Fibroblast of lung (primary cell): ENCODE data around the gene KIAA2012. TPM values are rescaled to one million over a fixed set of nuclear protein-coding genes. Genes with fewer than 3 reads are reported as not detected.
A peak's percentile ranks its signal among the peaks of the same experiment; 100 is the strongest.

ENCODE experiments used
- DNase-seq, 2 donors: peaks; one replicate each; pipeline versions ENCODE4 v3.0.0 to v3.0.0-alpha.2; 2010; ENCODE audit warnings: low read depth in 2 of 2
- H2AFZ ChIP-seq: 2 replicates; pipeline ENCODE4 v1.5.1; 2012; ENCODE audit warnings: low read length, control low read depth, inconsistent platforms
- H3K27ac ChIP-seq: 2 replicates; pipeline ENCODE4 v1.5.1; 2011; ENCODE audit warnings: low read length, control low read depth; ENCODE audit not compliant: insufficient read depth
- H3K27me3 ChIP-seq: 2 replicates; pipeline ENCODE4 v1.5.1; 2011; ENCODE audit warnings: mild to moderate bottlenecking, low read length; ENCODE audit not compliant: control insufficient read depth, insufficient read depth
- H3K36me3 ChIP-seq: 2 replicates; pipeline ENCODE4 v1.5.1; 2011; ENCODE audit warnings: low read length; ENCODE audit not compliant: control insufficient read depth, insufficient read depth
- H3K4me1 ChIP-seq: 2 replicates; pipeline ENCODE4 v1.5.1; 2011; ENCODE audit warnings: low read length; ENCODE audit not compliant: control insufficient read depth, insufficient read depth; ENCODE audit errors: extremely low read depth
- H3K4me2 ChIP-seq: 2 replicates; pipeline ENCODE4 v1.5.1; 2011; ENCODE audit warnings: low read length, control low read depth; ENCODE audit not compliant: insufficient read depth; ENCODE audit errors: extremely low read depth
- H3K4me3 ChIP-seq, 4 experiments: fragments of 200-600 bp in 1 of 4; sonication (generic) in 1 of 4; replicated peaks in 1 of 4; 2 replicates each; pipeline ENCODE4 v1.5.1; 2011 to 2016; ENCODE audit warnings: low read length in 4 of 4, low read depth in 3 of 4, mild to moderate bottlenecking in 3 of 4, control low read depth in 2 of 4, inconsistent platforms in 1 of 4, mixed read lengths in 1 of 4; ENCODE audit not compliant: insufficient read depth in 1 of 4; ENCODE audit errors: control extremely low read depth in 1 of 4
- H3K79me2 ChIP-seq: 2 replicates; pipeline ENCODE4 v1.5.1; 2012; ENCODE audit warnings: mild to moderate bottlenecking, low read length, inconsistent platforms; ENCODE audit not compliant: control insufficient read depth, insufficient read depth
- H3K9ac ChIP-seq: 2 replicates; pipeline ENCODE4 v1.5.1; 2011; ENCODE audit warnings: mild to moderate bottlenecking, low read length, control low read depth; ENCODE audit not compliant: insufficient read depth
- H3K9me3 ChIP-seq: 2 replicates; pipeline ENCODE4 v1.5.1; 2012; ENCODE audit warnings: low read depth, low read length; ENCODE audit not compliant: control insufficient read depth, insufficient read depth
- H4K20me1 ChIP-seq: 2 replicates; pipeline ENCODE4 v1.5.1; 2011; ENCODE audit warnings: low read length; ENCODE audit not compliant: control insufficient read depth, insufficient read depth; ENCODE audit errors: extremely low read depth
- EZH2 ChIP-seq: IDR thresholded peaks from 2 replicates; pipeline ENCODE4 v1.5.1; 2012; ENCODE audit warnings: low read length, control low read depth, mild to moderate bottlenecking; ENCODE audit errors: missing control alignments
- polyA plus RNA-seq, 2 donors: library from polyadenylated mRNA; depleted of rRNA in 1 of 2; stranded (reverse) in 1 of 2; unstranded in 1 of 2; fragments of >200 nt; gene quantifications; 2 replicates each; pipeline ENCODE4 v1.2.1, GENCODE V29; 2011 to 2012; ENCODE audit warnings: missing spikeins in 1 of 2
- total RNA-seq: library from RNA; depleted of rRNA; stranded (reverse); fragments of >200 nt; gene quantifications from 2 replicates; pipeline ENCODE4 v1.2.1, GENCODE V29; 2014
- TF ChIP-seq, protein P1 (sequence below), 2 donors: IDR thresholded peaks in 1 of 2; conservative IDR thresholded peaks in 1 of 2; 1 replicate in 1 of 2; 2 replicates in 1 of 2; pipeline ENCODE4 v1.5.1; 2011 to 2012; ENCODE audit warnings: low read length in 2 of 2, control low read depth in 1 of 2, inconsistent platforms in 1 of 2, low read depth in 1 of 2, mild to moderate bottlenecking in 1 of 2

Gene KIAA2012
- total and polyA plus RNA-seq, 2 donors (not counting 1 experiment from before 2014, with no cell fraction given), result 0.09 TPM; not detected in 1

DNA sequence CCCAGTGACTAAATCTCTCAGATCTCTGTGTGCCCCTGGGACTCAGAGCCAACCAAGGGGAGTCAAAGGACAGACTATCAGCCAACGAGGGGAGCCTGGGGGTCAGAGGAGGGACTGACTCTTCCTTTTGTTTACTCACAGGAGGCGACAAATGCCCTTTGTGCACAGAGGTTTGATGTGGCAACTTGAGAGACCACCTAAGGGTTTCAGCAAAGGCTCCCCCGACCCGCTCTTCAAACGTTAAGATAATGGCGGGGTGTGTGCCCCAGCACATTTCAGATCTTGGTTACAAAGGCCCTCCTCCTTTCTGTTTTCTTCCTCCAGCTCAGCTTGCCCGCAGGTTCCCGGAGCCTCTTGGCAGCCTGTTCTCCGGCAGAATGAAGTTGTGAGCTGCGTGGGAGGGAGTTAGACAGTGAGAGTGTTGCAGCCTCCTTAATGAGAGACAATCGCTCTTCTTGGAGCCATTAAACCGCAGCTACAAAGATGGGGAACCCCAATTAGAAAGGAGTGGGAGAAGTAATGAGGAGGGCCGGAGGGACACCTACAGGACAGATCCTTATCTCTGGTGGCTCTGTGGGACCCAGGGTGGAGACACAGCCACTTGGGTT, 76.2 kb downstream of the KIAA2012 start:
- H3K4me3 ChIP-seq, result no peak overlapping the region
- H4K20me1 ChIP-seq, result no peaks in the 10 kb centered on the region
- peaks cover 6% of the 10 kb centered on the region for H3K4me1 ChIP-seq
- H3K9ac ChIP-seq, result no peak overlapping the region
- H3K27me3 ChIP-seq, result no peaks in the 10 kb centered on the region
- H3K4me2 ChIP-seq, result peak overlapping the region; percentile 26
- H3K36me3 ChIP-seq, result no peaks in the 10 kb centered on the region
- no peaks in the 10 kb centered on the region for H3K79me2 ChIP-seq
- peak overlapping the region; percentile 24 for H2AFZ ChIP-seq
- DNase-seq, result peak in 1 of 2 donors; percentile 93
- TF ChIP-seq EZH2, result no peak
- TF ChIP-seq, protein P1, sequence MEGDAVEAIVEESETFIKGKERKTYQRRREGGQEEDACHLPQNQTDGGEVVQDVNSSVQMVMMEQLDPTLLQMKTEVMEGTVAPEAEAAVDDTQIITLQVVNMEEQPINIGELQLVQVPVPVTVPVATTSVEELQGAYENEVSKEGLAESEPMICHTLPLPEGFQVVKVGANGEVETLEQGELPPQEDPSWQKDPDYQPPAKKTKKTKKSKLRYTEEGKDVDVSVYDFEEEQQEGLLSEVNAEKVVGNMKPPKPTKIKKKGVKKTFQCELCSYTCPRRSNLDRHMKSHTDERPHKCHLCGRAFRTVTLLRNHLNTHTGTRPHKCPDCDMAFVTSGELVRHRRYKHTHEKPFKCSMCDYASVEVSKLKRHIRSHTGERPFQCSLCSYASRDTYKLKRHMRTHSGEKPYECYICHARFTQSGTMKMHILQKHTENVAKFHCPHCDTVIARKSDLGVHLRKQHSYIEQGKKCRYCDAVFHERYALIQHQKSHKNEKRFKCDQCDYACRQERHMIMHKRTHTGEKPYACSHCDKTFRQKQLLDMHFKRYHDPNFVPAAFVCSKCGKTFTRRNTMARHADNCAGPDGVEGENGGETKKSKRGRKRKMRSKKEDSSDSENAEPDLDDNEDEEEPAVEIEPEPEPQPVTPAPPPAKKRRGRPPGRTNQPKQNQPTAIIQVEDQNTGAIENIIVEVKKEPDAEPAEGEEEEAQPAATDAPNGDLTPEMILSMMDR (conservative IDR thresholded peaks at IDR 0.05 in 1 of 2, IDR thresholded peaks at IDR 0.05 in 1 of 2; ENCODE audit: low read depth in 1 of 2, low read length in 2 of 2), result no peak
- no peak overlapping the region for H3K27ac ChIP-seq
- no peaks in the 10 kb centered on the region for H3K9me3 ChIP-seq

DNA sequence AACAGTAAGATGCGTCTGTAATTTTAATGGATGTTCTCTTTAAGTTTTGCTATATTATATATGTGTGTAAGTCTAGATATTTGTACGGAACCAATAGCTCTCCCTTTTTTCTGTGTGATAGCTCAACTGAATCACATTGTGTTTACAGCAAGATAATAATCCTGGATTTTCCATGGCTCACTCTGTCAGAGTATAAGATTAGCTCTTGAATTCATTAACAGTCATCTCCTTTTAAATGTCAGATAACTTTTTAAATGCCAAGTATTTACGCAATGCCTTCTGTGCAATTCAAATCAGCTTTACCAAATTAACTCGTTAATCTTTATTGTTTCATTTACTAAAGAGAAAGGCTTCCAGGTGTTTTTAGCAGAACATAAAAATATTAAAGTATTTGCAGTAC, 76.9 kb downstream of the KIAA2012 start:
- TF ChIP-seq, protein P1 (conservative IDR thresholded peaks at IDR 0.05 in 1 of 2, IDR thresholded peaks at IDR 0.05 in 1 of 2; ENCODE audit: low read depth in 1 of 2, low read length in 2 of 2), result no peak
- no peak for TF ChIP-seq EZH2
- Histone ChIP-seq H3K36me3 (no peaks in the 10 kb centered on the region), H3K9ac (no peak overlapping the region), H2AFZ (no peak overlapping the region), H3K4me1 (peaks cover 6% of the 10 kb centered on the region), H3K9me3 (no peaks in the 10 kb centered on the region), H3K4me3 (no peak overlapping the region), H3K4me2 (no peak overlapping the region), H3K27me3 (no peaks in the 10 kb centered on the region), H3K27ac (no peak overlapping the region), H4K20me1 (no peaks in the 10 kb centered on the region), H3K79me2 (no peaks in the 10 kb centered on the region)
- DNase-seq, result peak in 1 of 2 donors; percentile 67

DNA sequence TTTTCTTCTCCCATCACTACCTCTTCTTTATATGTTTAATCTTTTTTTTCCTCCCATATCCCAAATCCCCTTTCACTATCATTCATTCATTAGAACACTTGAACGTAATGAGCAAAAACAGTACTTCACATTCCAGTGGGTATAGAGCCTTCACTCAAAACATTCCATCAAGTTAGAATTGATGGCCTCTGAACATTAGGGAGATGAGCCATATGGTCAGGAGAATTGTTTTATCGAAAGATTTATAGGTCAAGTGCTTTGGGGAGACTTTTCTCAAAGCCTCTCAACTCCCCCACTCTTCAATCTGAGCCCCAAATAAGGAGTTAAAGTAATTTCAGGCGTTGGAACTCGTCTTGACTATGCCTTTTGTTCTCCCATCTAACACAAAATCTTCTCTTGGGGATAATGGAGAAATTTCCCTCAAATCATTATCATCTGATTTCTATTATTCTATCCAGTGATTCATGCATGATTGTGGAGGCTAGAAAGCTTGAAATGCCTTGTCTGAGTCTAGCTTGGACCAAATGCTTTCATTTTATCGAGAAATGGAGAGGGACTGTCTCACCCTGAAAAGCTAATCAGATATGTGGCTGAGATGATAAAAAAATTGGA, 79.2 kb downstream of the KIAA2012 start:
- peaks cover 5% of the 10 kb centered on the region for H3K4me1 ChIP-seq
- no peaks in the 10 kb centered on the region for H3K36me3 ChIP-seq
- H3K9ac ChIP-seq, result no peak overlapping the region
- no peak for TF ChIP-seq EZH2
- TF ChIP-seq, protein P1 (conservative IDR thresholded peaks at IDR 0.05 in 1 of 2, IDR thresholded peaks at IDR 0.05 in 1 of 2; ENCODE audit: low read depth in 1 of 2, low read length in 2 of 2), result no peak
- H4K20me1 ChIP-seq, result no peaks in the 10 kb centered on the region
- peak overlapping the region; percentile 6 for H3K4me2 ChIP-seq
- no peaks in the 10 kb centered on the region for H3K79me2 ChIP-seq
- peak in 1 of 2 donors; percentile 93 for DNase-seq
- no peak overlapping the region for H3K4me3 ChIP-seq
- no peaks in the 10 kb centered on the region for H3K9me3 ChIP-seq
- H3K27ac ChIP-seq, result no peak overlapping the region
- no peaks in the 10 kb centered on the region for H3K27me3 ChIP-seq
- no peak overlapping the region for H2AFZ ChIP-seq
